ENCODE results near the gene ZDHHC1.

DNA sequence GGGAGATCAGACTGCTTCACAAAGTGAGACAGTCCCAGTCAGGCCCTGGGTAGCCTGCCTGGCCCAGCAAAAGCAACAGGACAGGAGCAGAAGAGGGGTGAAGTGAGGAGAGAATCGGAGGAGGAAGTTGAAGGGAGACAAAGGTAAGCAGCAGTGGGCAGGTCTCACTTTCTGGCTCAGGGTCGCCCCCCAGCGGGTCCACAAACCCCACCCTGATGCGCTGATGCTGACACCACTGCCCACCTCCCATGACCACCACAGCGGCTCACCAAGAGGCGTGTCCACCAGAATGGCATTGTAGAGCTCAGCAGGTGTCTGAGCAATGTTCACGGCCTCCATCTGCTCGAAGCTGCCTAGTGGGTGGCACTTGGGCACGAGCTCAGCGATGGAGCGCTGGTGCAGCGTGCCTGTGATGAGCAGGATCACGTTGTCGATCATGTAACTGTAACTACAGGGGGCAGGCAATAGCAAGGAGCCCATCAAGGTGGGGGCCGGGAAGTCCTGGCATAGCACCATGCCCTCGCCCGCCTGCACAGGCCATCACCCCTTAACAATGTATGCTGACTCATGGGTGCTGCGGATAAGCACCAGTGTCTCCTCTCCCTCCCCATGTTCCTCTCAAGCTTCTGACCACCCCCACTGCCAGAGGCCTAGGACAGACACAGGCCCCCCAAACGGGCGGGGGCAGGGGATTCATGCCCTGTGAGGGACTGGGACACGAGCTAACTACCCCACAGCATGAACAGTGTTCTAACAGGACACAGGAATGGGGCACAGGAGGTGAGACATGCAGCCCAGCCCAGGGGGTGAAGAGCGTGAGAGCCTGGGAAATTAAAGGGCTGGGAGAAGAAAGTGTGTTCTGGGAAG lies 28.2 kb upstream of the ZDHHC1 start:
- TF ChIP-seq, protein P1, sequence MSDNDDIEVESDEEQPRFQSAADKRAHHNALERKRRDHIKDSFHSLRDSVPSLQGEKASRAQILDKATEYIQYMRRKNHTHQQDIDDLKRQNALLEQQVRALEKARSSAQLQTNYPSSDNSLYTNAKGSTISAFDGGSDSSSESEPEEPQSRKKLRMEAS (IDR thresholded peaks at IDR 0.05): no peak
- TF ChIP-seq GABPA (IDR thresholded peaks at IDR 0.05 in 1 of 2, conservative IDR thresholded peaks at IDR 0.05 in 1 of 2) (no peak), JUND (IDR thresholded peaks at IDR 0.05) (no peak), TAF1 (conservative IDR thresholded peaks at IDR 0.05) (no peak), NR2F2 (IDR thresholded peaks at IDR 0.05) (no peak), YY1 (IDR thresholded peaks at IDR 0.05) (no peak)
- TF ChIP-seq, protein P2, sequence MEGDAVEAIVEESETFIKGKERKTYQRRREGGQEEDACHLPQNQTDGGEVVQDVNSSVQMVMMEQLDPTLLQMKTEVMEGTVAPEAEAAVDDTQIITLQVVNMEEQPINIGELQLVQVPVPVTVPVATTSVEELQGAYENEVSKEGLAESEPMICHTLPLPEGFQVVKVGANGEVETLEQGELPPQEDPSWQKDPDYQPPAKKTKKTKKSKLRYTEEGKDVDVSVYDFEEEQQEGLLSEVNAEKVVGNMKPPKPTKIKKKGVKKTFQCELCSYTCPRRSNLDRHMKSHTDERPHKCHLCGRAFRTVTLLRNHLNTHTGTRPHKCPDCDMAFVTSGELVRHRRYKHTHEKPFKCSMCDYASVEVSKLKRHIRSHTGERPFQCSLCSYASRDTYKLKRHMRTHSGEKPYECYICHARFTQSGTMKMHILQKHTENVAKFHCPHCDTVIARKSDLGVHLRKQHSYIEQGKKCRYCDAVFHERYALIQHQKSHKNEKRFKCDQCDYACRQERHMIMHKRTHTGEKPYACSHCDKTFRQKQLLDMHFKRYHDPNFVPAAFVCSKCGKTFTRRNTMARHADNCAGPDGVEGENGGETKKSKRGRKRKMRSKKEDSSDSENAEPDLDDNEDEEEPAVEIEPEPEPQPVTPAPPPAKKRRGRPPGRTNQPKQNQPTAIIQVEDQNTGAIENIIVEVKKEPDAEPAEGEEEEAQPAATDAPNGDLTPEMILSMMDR (IDR thresholded peaks at IDR 0.05; ENCODE audit: low read depth, low read length, missing input control): no peak
- TF ChIP-seq, protein P3, sequence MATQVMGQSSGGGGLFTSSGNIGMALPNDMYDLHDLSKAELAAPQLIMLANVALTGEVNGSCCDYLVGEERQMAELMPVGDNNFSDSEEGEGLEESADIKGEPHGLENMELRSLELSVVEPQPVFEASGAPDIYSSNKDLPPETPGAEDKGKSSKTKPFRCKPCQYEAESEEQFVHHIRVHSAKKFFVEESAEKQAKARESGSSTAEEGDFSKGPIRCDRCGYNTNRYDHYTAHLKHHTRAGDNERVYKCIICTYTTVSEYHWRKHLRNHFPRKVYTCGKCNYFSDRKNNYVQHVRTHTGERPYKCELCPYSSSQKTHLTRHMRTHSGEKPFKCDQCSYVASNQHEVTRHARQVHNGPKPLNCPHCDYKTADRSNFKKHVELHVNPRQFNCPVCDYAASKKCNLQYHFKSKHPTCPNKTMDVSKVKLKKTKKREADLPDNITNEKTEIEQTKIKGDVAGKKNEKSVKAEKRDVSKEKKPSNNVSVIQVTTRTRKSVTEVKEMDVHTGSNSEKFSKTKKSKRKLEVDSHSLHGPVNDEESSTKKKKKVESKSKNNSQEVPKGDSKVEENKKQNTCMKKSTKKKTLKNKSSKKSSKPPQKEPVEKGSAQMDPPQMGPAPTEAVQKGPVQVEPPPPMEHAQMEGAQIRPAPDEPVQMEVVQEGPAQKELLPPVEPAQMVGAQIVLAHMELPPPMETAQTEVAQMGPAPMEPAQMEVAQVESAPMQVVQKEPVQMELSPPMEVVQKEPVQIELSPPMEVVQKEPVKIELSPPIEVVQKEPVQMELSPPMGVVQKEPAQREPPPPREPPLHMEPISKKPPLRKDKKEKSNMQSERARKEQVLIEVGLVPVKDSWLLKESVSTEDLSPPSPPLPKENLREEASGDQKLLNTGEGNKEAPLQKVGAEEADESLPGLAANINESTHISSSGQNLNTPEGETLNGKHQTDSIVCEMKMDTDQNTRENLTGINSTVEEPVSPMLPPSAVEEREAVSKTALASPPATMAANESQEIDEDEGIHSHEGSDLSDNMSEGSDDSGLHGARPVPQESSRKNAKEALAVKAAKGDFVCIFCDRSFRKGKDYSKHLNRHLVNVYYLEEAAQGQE (IDR thresholded peaks at IDR 0.05): no peak
